Tibial nerve (tissue), 3 donors: ENCODE data around the gene GBP4.

Experiments
- POLR2A ChIP-seq, 2 donors: fragments of 450-650 bp; IDR thresholded peaks; one replicate each; pipeline ENCODE4 v1.6.1; 2017; ENCODE audit warnings: antibody characterized with exemption in 2 of 2, mild to moderate bottlenecking in 2 of 2, moderate library complexity in 2 of 2
- TF ChIP-seq, protein P1 (sequence below), 5 experiments: fragments of 200-600 bp in 3 of 5; fragments of 450-650 bp in 2 of 5; sonication (generic) in 3 of 5; IDR thresholded peaks; one replicate each; pipeline ENCODE4 v1.5.1; 2016 to 2019; ENCODE audit warnings: antibody characterized with exemption in 5 of 5, mild to moderate bottlenecking in 3 of 5, moderate library complexity in 2 of 5

DNA sequence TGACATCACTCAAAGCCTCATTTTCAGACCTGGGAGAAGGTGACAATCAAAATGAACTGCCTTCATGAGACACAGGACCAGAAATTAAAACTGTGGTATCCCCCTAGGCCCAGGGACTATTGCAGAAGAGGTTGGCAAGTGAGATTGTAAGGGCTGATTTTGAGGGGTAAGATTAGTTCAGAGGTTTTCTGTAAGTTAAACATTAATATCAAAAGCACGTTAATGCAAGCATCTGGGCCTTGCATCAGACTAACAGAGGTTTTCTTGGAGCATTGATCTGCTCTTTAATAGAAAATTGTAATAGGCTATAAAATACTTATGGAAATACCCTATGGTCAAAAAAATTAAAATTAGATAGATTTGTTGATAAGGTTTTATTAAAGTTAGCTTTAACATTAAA lies 14.6 kb upstream of the GBP4 start:
- TF ChIP-seq, protein P1, sequence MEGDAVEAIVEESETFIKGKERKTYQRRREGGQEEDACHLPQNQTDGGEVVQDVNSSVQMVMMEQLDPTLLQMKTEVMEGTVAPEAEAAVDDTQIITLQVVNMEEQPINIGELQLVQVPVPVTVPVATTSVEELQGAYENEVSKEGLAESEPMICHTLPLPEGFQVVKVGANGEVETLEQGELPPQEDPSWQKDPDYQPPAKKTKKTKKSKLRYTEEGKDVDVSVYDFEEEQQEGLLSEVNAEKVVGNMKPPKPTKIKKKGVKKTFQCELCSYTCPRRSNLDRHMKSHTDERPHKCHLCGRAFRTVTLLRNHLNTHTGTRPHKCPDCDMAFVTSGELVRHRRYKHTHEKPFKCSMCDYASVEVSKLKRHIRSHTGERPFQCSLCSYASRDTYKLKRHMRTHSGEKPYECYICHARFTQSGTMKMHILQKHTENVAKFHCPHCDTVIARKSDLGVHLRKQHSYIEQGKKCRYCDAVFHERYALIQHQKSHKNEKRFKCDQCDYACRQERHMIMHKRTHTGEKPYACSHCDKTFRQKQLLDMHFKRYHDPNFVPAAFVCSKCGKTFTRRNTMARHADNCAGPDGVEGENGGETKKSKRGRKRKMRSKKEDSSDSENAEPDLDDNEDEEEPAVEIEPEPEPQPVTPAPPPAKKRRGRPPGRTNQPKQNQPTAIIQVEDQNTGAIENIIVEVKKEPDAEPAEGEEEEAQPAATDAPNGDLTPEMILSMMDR (IDR thresholded peaks at IDR 0.05), result no peak
- TF ChIP-seq POLR2A (IDR thresholded peaks at IDR 0.05), result no peak
